ENCODE measurements around the gene INTS11. TPM values are rescaled to one million over a fixed set of nuclear protein-coding genes. Genes with fewer than 3 reads are reported as not detected.

The INTS11 gene
- polyA plus RNA-seq, 1 donor from 2014 or later: 65.8 TPM

- no peaks in the 10 kb centered on the region for H3K27me3 Mint-ChIP-seq
- peak overlapping the region in 1 of 3 donors; percentile 39 for H3K27ac Mint-ChIP-seq
- no peaks in the 10 kb centered on the region for H3K9me3 Mint-ChIP-seq
- H3K4me1 Mint-ChIP-seq: peaks cover 0 to 3% (median 3%) of the 10 kb centered on the region in 3 donors
- peaks cover 5% of the 10 kb centered on the region for H3K36me3 Mint-ChIP-seq
- H3K4me3 Mint-ChIP-seq: peak overlapping the region in 1 of 4 donors; percentile 43
Observed at GRCh38 chr1:1342584-1343115, 18.2 kb upstream of the INTS11 start.

DNA sequence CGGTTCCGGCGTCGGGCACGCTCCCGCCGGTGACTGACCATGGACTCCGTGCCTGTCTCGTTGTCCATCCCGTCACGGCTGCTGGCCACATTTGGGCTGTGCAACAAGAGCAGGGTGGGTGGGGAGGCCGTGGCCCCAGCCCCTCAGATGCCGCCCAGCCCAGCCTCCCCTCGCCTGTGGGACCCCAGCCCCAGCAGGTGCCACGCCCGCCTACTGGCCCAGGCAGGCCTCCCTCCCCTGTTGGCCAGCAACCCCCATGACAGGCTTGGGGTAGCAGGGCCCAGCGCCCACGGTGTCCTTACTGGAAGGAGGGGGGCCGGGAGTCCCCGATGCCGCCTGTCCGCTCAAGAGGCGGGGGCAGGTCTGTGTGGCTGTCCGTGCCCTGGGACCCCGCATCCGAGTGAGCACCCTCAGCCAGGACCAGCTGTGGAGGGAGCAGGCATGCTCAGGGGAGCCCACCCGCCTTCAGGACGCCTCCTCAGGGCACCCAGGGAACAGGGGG lies 17.7 kb upstream of the INTS11 start:
- H3K4me3 Mint-ChIP-seq: no peak overlapping the region
- H3K4me1 Mint-ChIP-seq: peaks cover 0 to 3% (median 0%) of the 10 kb centered on the region in 3 donors
- no peak overlapping the region for H3K27ac Mint-ChIP-seq
- H3K36me3 Mint-ChIP-seq: peaks cover 5% of the 10 kb centered on the region
- H3K27me3 Mint-ChIP-seq: no peaks in the 10 kb centered on the region
- H3K9me3 Mint-ChIP-seq: no peaks in the 10 kb centered on the region

DNA sequence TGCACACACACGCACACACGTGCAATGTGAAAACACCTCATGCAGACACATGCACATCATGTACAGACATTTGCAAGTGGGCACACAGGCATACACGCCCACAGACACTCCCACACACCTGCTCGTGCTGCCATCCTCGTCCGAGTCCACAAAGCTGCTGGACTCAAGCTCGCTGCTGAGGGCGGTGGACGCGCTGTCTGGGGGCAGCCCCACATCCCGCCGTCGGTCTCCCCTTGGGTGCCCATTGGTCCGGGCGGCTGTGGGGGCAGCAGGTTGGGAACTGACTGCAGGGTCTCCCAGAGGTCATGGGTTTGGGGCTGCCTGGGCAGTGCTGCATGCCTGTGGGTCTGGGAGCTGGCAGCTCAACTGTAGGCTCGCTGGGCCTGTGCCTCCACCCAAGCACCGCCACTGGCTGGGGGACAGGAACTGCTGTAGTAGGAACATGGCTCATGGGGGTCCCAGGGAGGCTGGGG lies 17.1 kb upstream of the INTS11 start:
- Mint-ChIP-seq H3K27ac (peak overlapping the region in 1 of 3 donors; percentile 85), H3K4me1 (no peaks in the 10 kb centered on the region), H3K4me3 (peak overlapping the region in 1 of 4 donors; percentile 52), H3K27me3 (no peaks in the 10 kb centered on the region), H3K9me3 (no peaks in the 10 kb centered on the region), H3K36me3 (peaks cover 5% of the 10 kb centered on the region)

- Mint-ChIP-seq H3K4me3 (peak overlapping the region in 1 of 4 donors; percentile 52), H3K27ac (peak overlapping the region in 1 of 3 donors; percentile 85)
Observed at GRCh38 chr1:1340791-1341548, 16.5 kb upstream of the INTS11 start.

DNA sequence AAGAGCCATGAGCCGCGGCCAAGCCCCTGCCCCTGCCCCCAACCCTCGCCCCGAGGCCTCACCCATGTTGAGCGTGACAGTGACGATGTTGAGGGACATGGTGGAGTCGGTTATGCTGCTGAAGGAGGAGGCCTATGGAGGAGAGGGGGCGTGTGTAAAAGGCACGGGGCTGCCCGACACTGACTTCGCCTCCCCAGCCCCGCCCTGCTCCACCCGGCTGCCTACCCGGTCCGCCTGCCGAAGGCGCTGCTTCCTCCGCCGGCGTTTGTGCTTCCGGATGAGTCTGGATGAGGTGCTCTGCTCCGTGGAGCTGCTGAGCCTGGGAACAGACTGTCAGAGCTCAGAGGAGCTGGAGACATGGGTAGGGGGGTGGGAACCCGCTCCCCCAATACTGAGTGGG lies 15.7 kb upstream of the INTS11 start:
- peaks cover 5% of the 10 kb centered on the region for H3K36me3 Mint-ChIP-seq
- H3K27ac Mint-ChIP-seq: no peak overlapping the region
- H3K27me3 Mint-ChIP-seq: no peaks in the 10 kb centered on the region
- H3K4me3 Mint-ChIP-seq: no peak overlapping the region
- no peaks in the 10 kb centered on the region for H3K4me1 Mint-ChIP-seq
- H3K9me3 Mint-ChIP-seq: no peaks in the 10 kb centered on the region

More at GRCh38 chr1:1340791-1341548, 16.5 kb upstream of the INTS11 start:
- H3K9me3 Mint-ChIP-seq: no peaks in the 10 kb centered on the region
- no peaks in the 10 kb centered on the region for H3K27me3 Mint-ChIP-seq
- H3K36me3 Mint-ChIP-seq: peaks cover 5% of the 10 kb centered on the region
- no peaks in the 10 kb centered on the region for H3K4me1 Mint-ChIP-seq

GRCh38 chr1:1338278-1338677 lies 13.8 kb upstream of the INTS11 start:
- H3K4me1 Mint-ChIP-seq: peaks cover 0 to 1% (median 0%) of the 10 kb centered on the region in 3 donors
- no peak overlapping the region for H3K4me3 Mint-ChIP-seq
- no peaks in the 10 kb centered on the region for H3K9me3 Mint-ChIP-seq
- peaks cover 5% of the 10 kb centered on the region for H3K36me3 Mint-ChIP-seq
- H3K27me3 Mint-ChIP-seq: no peaks in the 10 kb centered on the region
- H3K27ac Mint-ChIP-seq: no peak overlapping the region

- H3K4me3 Mint-ChIP-seq: no peak overlapping the region
- H3K9me3 Mint-ChIP-seq: no peaks in the 10 kb centered on the region
Observed at GRCh38 chr1:1337793-1338147, 13.3 kb upstream of the INTS11 start.

GRCh38 chr1:1336931-1337792 lies 12.7 kb upstream of the INTS11 start:
- Mint-ChIP-seq H3K4me1 (peaks cover 0 to 1% (median 0%) of the 10 kb centered on the region in 3 donors), H3K27ac (no peak overlapping the region), H3K9me3 (no peaks in the 10 kb centered on the region), H3K36me3 (peaks cover 3% of the 10 kb centered on the region), H3K27me3 (no peaks in the 10 kb centered on the region), H3K4me3 (peak overlapping the region in 1 of 4 donors; percentile 28)

More at GRCh38 chr1:1337793-1338147, 13.3 kb upstream of the INTS11 start:
- Mint-ChIP-seq H3K27me3 (no peaks in the 10 kb centered on the region), H3K36me3 (peaks cover 4% of the 10 kb centered on the region), H3K27ac (no peak overlapping the region), H3K4me1 (peaks cover 0 to 1% (median 0%) of the 10 kb centered on the region in 3 donors)

DNA sequence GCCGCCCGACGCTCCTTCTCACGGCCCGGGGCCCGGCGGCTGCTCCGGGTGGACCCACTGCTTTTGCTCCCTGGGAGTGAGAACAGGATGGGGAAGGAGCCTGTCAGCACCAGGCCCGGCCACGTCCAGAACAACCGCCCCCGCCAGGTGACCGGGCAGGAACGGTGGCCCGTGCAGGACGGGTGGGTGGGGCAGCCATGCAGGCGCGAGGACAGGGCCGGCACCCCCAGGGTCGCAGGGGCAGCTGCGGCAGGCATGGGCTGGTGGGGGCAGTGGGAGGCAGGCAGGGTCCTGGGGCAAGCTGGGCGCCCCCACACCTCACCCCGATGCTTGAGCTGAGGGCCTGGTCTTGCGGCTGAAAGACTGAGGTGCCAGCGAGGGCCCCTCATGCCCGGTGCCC lies 12.0 kb upstream of the INTS11 start:
- Mint-ChIP-seq H3K27ac (no peak overlapping the region), H3K4me1 (peaks cover 0 to 1% (median 0%) of the 10 kb centered on the region in 3 donors), H3K27me3 (no peaks in the 10 kb centered on the region), H3K36me3 (peaks cover 3% of the 10 kb centered on the region), H3K9me3 (no peaks in the 10 kb centered on the region), H3K4me3 (no peak overlapping the region)

GRCh38 chr1:1335792-1336248 lies 11.4 kb upstream of the INTS11 start:
- peaks cover 0 to 5% (median 4%) of the 10 kb centered on the region in 3 donors for H3K4me1 Mint-ChIP-seq
- H3K27ac Mint-ChIP-seq: no peak overlapping the region
- H3K9me3 Mint-ChIP-seq: no peaks in the 10 kb centered on the region
- H3K4me3 Mint-ChIP-seq: no peak overlapping the region
- H3K27me3 Mint-ChIP-seq: no peaks in the 10 kb centered on the region
- H3K36me3 Mint-ChIP-seq: peaks cover 3% of the 10 kb centered on the region

DNA sequence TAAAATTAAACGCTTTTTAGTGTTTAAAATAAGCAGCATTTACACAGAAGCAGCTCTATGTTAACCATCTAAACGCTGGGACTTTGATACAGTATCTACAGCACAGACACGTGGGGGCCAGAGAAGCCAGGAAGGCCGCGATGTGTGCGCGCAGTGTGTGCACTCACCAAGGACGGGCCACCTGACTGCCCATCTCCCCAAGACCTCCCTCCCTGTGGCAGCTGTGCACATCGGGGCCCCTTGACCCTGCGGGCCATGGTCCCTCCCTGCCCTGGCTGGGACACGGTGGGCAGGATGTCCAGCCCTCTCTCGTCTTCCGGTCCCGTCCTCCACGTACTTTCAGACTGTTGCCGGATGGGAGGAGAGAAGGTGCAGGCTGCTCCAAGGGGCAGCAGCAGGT lies 10.8 kb upstream of the INTS11 start:
- Mint-ChIP-seq H3K4me3 (no peak overlapping the region), H3K9me3 (no peaks in the 10 kb centered on the region), H3K27me3 (no peaks in the 10 kb centered on the region), H3K36me3 (no peaks in the 10 kb centered on the region), H3K4me1 (peaks cover 2 to 6% (median 4%) of the 10 kb centered on the region in 3 donors), H3K27ac (no peak overlapping the region)

DNA sequence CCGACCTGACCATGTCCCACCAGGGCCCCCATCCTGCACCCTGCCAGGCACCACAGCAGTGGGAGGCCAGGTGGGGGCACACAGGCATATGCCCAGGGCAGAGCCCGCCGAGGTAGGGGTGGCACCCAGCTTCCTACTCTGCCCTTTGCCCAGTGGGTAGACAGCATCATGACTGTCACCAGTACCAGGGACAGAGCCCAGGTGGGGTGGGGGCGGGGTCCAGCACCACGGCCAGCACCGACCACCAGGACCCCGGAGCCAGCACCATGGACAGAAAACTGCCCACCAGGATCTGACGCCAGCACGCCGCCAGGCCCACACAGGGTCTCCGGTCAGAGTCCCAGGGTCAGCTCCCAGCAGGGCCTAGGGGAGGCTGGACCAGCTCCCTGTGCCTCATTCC lies 10.4 kb upstream of the INTS11 start:
- H3K27ac Mint-ChIP-seq: no peak overlapping the region
- H3K9me3 Mint-ChIP-seq: no peaks in the 10 kb centered on the region
- H3K27me3 Mint-ChIP-seq: no peaks in the 10 kb centered on the region
- no peak overlapping the region for H3K4me3 Mint-ChIP-seq
- peaks cover 5 to 9% (median 7%) of the 10 kb centered on the region in 3 donors for H3K4me1 Mint-ChIP-seq
- H3K36me3 Mint-ChIP-seq: no peaks in the 10 kb centered on the region

- H3K27ac Mint-ChIP-seq: no peak overlapping the region
- H3K4me3 Mint-ChIP-seq: no peak overlapping the region
- H3K27me3 Mint-ChIP-seq: no peaks in the 10 kb centered on the region
- H3K9me3 Mint-ChIP-seq: no peaks in the 10 kb centered on the region
- H3K4me1 Mint-ChIP-seq: peaks cover 8 to 14% (median 8%) of the 10 kb centered on the region in 3 donors
- peaks cover 4% of the 10 kb centered on the region for H3K36me3 Mint-ChIP-seq
Observed at GRCh38 chr1:1333551-1334241, 9.2 kb upstream of the INTS11 start.

DNA sequence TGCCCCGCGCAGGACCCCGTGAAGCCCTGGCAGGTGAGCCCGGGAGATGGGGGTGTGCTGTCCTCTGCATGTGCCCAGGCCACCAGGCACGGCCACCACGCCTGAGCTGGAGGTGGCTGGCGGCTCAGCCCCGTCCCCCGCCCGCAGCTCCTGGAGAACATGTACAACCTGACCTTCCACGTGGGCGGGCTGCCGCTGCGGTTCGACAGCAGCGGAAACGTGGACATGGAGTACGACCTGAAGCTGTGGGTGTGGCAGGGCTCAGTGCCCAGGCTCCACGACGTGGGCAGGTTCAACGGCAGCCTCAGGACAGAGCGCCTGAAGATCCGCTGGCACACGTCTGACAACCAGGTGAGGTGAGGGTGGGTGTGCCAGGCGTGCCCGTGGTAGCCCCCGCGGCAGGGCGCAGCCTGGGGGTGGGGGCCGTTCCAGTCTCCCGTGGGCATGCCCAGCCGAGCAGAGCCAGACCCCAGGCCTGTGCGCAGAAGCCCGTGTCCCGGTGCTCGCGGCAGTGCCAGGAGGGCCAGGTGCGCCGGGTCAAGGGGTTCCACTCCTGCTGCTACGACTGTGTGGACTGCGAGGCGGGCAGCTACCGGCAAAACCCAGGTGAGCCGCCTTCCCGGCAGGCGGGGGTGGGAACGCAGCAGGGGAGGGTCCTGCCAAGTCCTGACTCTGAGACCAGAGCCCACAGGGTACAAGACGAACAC lies 8.5 kb upstream of the INTS11 start:
- Mint-ChIP-seq H3K36me3 (peaks cover 4% of the 10 kb centered on the region), H3K27me3 (no peaks in the 10 kb centered on the region), H3K4me1 (peaks cover 8 to 14% (median 8%) of the 10 kb centered on the region in 3 donors), H3K4me3 (no peak overlapping the region), H3K27ac (no peak overlapping the region), H3K9me3 (no peaks in the 10 kb centered on the region)

Measured in IgD-negative memory B cell (primary cell).